ENCODE data around the gene PTPN23. TPM values are rescaled to one million over a fixed set of nuclear protein-coding genes. Genes with fewer than 3 reads are reported as not detected.

Gene PTPN23
- total and polyA plus RNA-seq, 2 of the 8 experiments (the other 6 are each of a cell fraction or from before 2014, with no cell fraction given): 2.9 to 46.7 TPM

DNA sequence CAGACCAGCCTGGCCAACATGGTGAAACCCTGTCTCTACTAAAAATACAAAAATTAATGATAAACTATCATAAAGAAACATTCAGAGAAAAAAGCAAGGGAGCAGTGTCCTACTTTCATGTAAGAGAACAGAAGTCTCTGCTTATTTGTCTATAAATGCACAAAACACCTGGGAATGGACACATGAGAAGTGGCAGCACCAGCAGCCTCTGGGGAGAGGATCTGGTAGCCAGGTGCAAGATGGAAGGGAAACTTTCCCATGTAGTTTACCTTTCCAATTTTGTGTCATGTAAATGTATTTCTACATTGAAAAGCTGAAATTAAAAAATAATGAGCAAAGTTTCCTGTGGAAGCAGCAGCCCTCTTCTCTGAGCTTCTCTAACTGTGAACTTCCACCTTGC, 76.2 kb downstream of the PTPN23 start:
- no peak overlapping the region for H2BK12ac ChIP-seq (ENCODE audit: low read depth, low read length)
- no peak overlapping the region for H2BK120ac ChIP-seq (replicated peaks; ENCODE audit: low read depth, low read length)
- TF ChIP-seq NANOG (IDR thresholded peaks at IDR 0.05; ENCODE audit: insufficient read depth, low read depth, low read length, poor library complexity, severe bottlenecking): no peak
- TF ChIP-seq USF2 (IDR thresholded peaks at IDR 0.05; ENCODE audit: low read length): no peak
- H2AK5ac ChIP-seq (ENCODE audit: low read depth, low read length): no peak overlapping the region
- no peak overlapping the region for H3K9ac ChIP-seq (replicated peaks in 1 of 4; ENCODE audit: extremely low read depth in 1 of 4, low read depth in 3 of 4, low read length in 3 of 4)
- H3K56ac ChIP-seq (replicated peaks; ENCODE audit: insufficient read length, low read depth, low read length): no peak overlapping the region
- no peak overlapping the region for H4K5ac ChIP-seq (ENCODE audit: insufficient read length, low read depth, low read length)
- ChIA-PET POLR2A (ENCODE audit: partially characterized antibody) (interaction anchor here (0.6 to 2.3 kb wide), 5 partner anchors 12 to 1167 kb away, joined by 3 to 6 read pairs (median 3); no protein-coding TSS in a partner anchor), CTCF (ENCODE audit: partially characterized antibody) (interaction anchor here (0.6 to 1.3 kb wide), 6 partner anchors 15 to 1261 kb away, joined by 3 to 7 read pairs (median 3); no protein-coding TSS in a partner anchor)
- no peak overlapping the region for H4K91ac ChIP-seq (replicated peaks; ENCODE audit: insufficient read length, low read length)
- 0 out of 7 replicates have a peak, but pooled peaks cover 0 to 2% (median 0%) of the 10 kb centered on the region in 4 experiments for H3K4me1 ChIP-seq (replicated peaks in 1 of 4; ENCODE audit: control insufficient read depth in 3 of 4, insufficient read depth in 4 of 4, low read length in 3 of 4)
- H3K4ac ChIP-seq (replicated peaks; ENCODE audit: insufficient read length, low read depth, low read length): no peak overlapping the region
- DNase-seq (ENCODE audit: low read depth in 1 of 2, low spot score in 2 of 2) (no peak), FAIRE-seq (no peak)
- no peaks in the 10 kb centered on the region for H3K23me2 ChIP-seq (ENCODE audit: low read depth, low read length)
- no peak overlapping the region for H2BK5ac ChIP-seq (ENCODE audit: low read depth, low read length)
- H3K4me2 ChIP-seq (ENCODE audit: insufficient read depth in 1 of 2, low read depth in 2 of 2, low read length in 2 of 2): no peak overlapping the region
- peaks cover 0 to 7% of the 10 kb centered on the region in 2 experiments for H4K20me1 ChIP-seq (replicated peaks in 1 of 2; ENCODE audit: control insufficient read depth in 1 of 2, insufficient read depth in 2 of 2, low read length in 2 of 2)
- no peak overlapping the region for H2AFZ ChIP-seq (ENCODE audit: low read length)
- peaks cover 6% of the 10 kb centered on the region for H3K79me1 ChIP-seq (ENCODE audit: low read depth, low read length)
- no peak overlapping the region for H3K18ac ChIP-seq (ENCODE audit: extremely low read depth, low read length)
- no peak overlapping the region for H2BK15ac ChIP-seq (ENCODE audit: low read length)
- no peak overlapping the region for H3K14ac ChIP-seq (ENCODE audit: insufficient read length)
- H3K36me3 ChIP-seq (ENCODE audit: control insufficient read depth in 2 of 4, insufficient read depth in 4 of 4, low read length in 3 of 4): no peaks in the 10 kb centered on the region
- H4K8ac ChIP-seq (ENCODE audit: extremely low read depth, insufficient read depth, low read length): no peak overlapping the region
- H3K27me3 ChIP-seq (replicated peaks in 1 of 4; ENCODE audit: control insufficient read depth in 3 of 4, extremely low read depth in 1 of 4, insufficient read depth in 3 of 4, low read length in 3 of 4): no peaks in the 10 kb centered on the region
- no peak overlapping the region for H2BK20ac ChIP-seq (ENCODE audit: low read length)
- no peaks in the 10 kb centered on the region for H3K9me3 ChIP-seq (ENCODE audit: insufficient read depth in 2 of 2, low read depth in 1 of 2, low read length in 1 of 2)
- H3K4me3 ChIP-seq (ENCODE audit: extremely low read depth in 1 of 4, insufficient read depth in 2 of 4, low read depth in 3 of 4, low read length in 4 of 4): no peak overlapping the region
- no peak overlapping the region for H3K27ac ChIP-seq (ENCODE audit: low read depth, low read length)
- H3K79me2 ChIP-seq (ENCODE audit: control insufficient read depth in 1 of 2, insufficient read depth in 2 of 2, low read length in 2 of 2): peaks cover 9 to 78% of the 10 kb centered on the region in 2 experiments
- H3K23ac ChIP-seq (ENCODE audit: insufficient read length): no peak overlapping the region
